Activated CD8-positive, alpha-beta memory T cell treated with anti-CD3 and anti-CD28 coated beads for 24 hours (primary cell): ENCODE data around the gene DCTN2.
"Not testable (repeated sequence)": the region's sequence is repeated elsewhere in the genome, so short reads cannot be mapped to it uniquely, and the experiment has no call there.

Source experiments
- DNase-seq: peaks from one replicate; pipeline ENCODE4 v3.0.0-alpha.2; 2020

DCTN2 gene

GRCh38 chr12:57513677-57514076, 33.3 kb downstream of the DCTN2 start:
- DNase-seq, result not testable (repeated sequence)

DNA sequence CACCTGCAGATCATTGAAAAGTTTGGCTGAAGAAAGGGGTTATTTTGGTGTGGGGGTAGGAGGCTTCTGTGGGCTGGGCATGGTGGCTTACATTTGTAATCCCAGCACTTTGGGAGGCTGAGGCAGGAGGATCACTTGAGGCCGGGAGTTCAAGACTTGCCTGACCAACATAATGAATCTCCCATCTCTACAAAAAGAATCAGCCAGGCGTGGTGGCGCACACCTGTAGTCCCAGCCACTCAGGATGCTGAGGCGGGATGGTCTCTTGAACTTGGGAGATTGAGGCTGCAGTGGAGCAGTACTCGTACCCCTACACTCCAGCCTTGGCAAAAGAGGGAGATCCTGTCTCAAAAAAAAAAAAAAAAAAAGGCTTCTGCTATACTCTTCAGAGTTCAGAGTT, 33.7 kb downstream of the DCTN2 start:
- no peak for DNase-seq

GRCh38 chr12:57512665-57513064, 34.3 kb downstream of the DCTN2 start:
- no peak for DNase-seq

- no peak for DNase-seq
Measured at GRCh38 chr12:57511588-57512325, 35.2 kb downstream of the DCTN2 start.

- no peak for DNase-seq
Measured at GRCh38 chr12:57511161-57511560, 35.8 kb downstream of the DCTN2 start.

DNA sequence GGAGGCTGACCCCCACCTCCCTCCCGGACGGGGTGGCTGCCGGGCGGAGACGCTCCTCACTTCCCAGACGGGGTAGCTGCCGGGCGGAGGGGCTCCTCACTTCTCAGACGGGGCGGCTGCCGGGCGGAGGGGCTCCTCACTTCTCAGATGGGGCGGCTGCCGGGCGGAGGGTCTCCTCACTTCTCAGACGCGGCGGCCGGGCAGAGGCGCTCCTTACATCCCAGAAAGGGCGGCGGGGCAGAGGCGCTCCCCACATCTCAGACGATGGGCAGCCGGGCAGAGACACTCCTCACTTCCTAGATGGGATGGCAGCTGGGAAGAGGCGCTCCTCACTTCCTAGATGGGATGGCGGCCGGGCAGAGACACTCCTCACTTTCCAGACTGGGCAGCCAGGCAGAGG, 39.2 kb downstream of the DCTN2 start:
- DNase-seq, result not testable (repeated sequence)

DNA sequence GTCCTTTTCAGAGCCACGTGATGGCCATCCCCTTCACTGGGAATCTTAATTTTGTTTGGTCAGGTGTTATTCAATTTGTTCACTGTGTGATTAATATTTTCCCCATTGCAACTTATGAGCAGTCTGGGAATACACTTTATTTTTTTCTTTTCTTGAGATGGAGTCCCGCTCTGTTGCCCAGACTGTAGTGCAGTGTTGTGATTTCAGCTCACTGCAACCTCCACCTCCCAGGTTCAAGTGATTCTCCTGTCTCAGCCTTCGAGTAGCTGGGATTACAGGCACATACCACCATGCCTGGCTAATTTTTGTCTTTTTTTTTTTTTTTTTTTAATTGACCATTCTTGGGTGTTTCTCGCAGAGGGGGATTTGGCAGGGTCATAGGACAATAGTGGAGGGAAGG, 40.5 kb downstream of the DCTN2 start:
- not testable (repeated sequence) for DNase-seq

GRCh38 chr12:57502311-57502969, 44.6 kb downstream of the DCTN2 start:
- not testable (repeated sequence) for DNase-seq

DNA sequence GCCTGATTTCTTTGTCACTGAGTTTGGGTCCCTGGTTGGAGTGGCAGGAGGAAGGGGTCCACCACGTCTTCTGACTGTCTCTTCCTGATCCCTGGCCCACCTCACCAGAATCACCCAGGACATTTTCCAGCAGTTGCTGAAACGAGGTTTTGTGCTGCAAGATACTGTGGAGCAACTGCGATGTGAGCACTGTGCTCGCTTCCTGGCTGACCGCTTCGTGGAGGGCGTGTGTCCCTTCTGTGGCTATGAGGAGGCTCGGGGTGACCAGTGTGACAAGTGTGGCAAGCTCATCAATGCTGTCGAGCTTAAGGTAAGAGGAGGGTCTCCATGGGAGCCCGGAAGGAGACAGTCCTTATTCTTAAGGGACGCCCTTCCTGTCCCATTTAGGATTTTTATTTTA, 46.8 kb downstream of the DCTN2 start:
- no peak for DNase-seq

DNA sequence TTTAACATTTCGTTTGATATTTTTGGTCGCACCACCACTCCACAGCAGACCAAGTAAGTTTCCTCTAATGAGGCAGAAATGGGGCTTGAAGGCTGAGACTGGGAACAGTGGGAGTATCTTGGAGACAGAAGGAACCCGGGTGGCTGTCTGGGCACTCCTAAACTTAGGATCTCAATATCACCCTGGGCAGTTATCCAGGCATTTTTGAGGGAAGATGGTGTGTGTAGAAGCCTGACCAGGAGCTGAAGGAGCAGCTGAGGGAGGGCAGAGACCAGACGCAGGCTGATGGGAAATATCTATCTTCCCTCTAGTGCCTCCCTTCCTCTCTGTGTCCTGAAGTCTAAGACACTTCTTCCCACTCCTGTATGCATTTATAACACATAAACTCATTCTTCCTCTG, 48.4 kb downstream of the DCTN2 start:
- DNase-seq, result no peak

- DNase-seq, result no peak
Measured at GRCh38 chr12:57498132-57498502, 48.9 kb downstream of the DCTN2 start.

DNA sequence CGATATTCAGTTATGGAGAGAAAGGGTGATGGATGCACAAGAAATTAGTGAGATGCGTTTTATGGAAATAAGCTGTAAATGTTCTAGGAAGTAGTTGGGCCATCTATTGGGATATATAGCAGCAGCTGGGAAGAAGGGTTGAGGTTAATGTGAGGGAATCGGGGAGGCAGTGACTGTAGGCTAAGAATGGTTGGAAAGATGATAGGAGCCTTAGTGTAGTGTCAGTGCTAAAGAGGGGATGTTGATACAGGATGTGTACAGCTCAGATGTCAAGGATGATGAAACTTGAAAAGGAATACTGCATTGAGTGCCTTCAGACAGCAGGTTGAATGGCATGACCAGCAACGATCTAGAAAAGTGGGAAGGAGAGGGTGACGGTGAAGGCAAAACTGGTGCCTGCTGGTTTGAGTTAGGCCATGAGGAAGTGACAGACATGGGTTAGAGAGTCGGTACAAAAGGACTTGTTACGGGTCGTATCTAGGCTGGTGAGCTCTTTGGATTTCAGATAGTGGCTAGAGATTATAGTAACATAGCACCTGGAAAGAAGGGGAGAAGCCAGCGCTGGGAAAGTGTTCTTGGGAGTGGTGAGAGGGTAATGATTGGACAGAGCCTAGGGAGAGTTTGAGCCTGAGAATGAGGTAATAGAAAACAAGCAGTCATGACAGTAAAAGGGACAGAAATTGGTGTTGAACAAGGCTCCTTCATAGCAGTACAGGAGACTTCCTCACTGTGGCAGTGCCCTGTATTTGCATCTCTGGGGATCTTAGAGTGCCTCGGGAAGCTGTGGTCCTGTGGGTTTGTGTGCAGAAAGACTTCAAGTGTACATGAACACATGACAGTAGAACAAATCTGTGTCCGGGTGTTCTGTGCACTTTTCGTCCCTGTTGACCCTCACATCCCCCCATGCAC, 49.5 kb downstream of the DCTN2 start:
- DNase-seq, result no peak

GRCh38 chr12:57496822-57497221, 50.2 kb downstream of the DCTN2 start:
- DNase-seq, result no peak

DNA sequence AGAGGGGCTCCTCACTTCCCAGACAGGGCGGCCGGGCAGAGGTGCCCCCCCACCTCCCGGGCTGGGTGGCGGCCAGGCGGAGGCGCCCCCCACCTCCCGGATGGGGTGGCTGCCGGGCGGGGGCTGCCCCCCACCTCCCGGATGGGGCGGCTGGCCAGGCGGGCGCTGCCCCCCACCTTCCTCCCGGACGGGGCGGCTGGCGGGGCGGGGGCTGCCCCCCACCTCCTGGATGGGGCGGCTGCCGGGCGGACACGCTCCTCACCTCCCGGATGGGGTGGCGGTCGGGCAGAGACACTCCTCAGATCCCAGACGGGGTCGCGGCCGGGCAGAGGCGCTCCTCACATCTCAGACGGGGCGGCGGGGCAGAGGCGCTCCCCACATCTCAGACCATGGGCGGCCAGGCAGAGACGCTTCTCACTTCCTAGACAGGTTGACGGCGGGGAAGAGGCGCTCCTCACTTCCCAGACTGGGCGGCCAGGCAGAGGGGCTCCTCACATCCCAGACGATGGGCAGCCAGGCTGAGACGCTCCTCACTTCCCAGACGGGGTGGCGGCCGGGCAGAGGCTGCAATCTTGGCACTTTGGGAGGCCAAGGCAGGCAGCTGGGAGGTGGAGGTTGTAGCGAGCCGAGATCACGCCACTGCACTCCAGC, 51.8 kb downstream of the DCTN2 start:
- not testable (repeated sequence) for DNase-seq

DNA sequence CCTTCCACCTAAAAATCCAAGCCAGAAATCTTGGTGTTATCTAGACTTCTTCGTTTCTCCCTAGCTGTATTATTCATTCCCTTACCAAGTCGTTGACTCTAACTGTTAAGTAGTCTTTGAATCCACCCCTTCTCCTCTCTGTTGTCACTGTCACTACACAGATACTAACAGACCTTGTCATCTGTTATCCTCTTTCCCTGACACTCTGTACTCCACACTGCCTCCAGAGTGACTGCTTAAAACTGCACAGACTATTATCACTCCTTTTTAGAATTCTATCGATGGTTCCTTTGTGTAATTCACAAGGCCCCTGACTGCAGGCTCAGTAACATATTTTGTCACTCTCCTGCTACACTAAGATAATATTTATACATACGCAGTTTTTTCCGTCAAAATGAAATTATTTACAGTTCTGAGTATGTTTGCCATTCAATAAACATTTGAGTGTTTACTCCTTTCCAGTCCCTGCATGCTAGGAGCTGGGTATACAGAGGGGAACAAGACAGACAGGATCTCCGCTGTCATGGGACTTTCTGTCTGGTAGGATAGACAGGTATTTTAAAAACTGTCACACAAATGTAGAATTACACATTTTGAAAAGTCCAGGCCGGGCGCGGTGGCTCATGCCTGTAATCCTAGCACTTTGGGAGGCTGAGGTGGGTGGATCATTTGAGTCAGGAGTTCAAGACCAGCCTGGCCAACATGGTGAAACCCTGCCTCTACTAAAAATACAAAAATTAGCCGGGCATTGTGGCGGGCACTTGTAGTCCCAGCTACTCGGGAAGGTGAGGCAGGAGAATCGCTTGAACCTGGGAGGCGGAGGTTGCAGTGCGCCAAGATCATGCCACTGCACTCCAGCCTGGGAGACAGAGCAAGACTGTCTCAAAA, 55.4 kb downstream of the DCTN2 start:
- no peak for DNase-seq

DNA sequence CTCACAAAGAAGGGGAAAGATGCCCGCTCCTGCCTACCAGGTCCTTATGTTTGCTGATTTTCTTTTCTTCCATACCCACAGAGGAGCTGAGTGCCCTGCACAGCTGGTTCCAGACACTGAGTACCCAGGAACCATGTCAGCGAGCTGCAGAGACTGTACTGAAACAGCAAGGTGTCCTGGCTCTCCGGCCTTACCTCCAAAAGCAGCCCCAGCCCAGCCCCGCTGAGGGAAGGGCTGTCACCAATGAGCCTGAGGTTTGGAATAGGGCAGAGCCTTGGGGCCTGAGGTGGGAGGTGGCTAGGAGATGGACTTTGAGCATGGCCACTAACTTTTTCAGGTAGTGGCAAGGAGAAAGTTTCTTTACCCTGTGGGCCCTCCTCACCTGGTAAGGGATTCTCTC, 56.9 kb downstream of the DCTN2 start:
- no peak for DNase-seq

DNA sequence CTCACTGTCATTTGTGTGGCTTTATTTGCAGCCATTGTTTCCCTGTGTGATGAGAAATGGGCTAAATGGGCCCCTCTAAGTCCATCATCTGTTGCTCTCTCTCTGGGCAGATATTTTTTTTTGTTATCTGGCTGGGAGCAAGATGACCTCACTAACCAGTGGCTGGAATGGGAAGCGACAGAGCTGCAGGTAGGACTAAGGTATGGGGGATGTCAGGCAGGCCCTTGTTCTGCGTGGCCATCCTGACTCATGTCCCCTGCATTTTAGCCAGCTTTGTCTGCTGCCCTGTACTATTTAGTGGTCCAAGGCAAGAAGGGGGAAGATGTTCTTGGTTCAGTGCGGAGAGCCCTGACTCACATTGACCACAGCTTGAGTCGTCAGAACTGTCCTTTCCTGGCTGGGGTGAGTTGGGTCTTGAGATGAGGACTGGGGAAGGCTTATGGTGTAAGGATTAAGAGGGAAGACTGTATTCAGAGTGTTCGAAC, 57.8 kb downstream of the DCTN2 start:
- DNase-seq, result no peak

DNA sequence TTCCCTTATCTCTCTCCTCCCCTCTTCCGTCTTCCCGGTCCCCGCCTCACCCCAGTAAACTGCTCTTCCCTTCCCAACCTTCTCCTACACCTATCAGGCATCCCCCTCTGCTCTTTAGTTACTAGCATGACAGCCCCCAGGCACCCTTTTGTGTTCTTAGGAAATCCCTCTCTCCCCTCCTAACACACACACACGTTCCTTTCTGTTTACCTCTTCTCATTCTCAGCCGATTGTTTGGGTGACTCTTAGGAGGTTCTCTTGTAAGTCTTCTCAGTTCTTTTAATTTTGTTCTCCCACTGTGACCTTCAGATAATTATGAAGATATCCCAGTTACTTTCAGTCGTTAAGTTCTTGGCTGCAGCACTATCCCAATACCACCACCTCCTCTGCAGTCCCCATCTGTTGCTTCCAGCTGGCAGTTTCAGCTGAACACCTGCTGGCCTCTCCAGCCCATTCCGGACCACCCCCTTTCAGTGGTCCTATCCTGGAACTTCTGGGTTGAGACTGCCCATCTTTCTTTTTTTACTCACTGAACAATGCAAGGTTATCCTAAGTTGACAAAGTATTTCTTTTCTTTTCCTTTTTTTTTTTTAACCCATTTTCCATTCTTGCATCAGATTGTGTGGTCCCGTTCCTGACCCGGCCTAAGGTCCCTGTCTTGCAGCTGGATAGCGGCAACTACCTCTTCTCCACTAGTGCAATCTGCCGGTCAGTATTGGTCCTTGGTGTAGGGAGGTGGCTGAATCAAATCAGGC, 58.4 kb downstream of the DCTN2 start:
- DNase-seq, result no peak

GRCh38 chr12:57487597-57488401, 59.2 kb downstream of the DCTN2 start, which contains the start of gene MARS1:
TSS of gene MARS1 (plus strand) at chr12:57488068. CDS start at chr12:57488091, 23 bp downstream.
- peak; percentile 93 for DNase-seq

DNA sequence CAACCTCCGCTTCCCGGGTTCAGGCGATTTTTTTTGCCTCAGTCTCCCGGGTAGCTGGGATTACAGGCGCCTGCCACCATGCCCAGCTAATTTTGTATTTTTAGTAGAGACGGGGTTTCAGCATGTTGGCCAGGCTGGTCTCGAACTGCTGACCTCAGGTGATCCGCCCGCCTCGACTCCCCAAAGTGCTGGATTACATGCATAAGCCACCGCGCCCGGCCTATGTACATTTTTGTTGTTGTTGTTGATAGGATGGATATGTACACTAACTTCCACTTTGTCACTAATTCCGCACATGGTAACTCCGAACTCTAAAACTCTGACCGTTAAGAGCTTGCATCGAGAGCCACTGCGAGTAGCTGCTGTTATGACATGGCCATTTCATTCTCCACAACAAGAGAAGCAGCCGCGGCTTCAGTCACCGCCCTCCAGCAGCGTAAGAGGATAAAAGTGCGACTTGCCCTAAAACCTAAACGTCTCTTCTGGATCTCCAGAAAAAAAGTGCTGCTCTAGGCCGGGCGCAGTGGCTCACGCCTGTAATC, 59.9 kb downstream of the DCTN2 start:
- no peak for DNase-seq
